Activated CD8-positive, alpha-beta T cell treated with anti-CD3 and anti-CD28 coated beads for 36 hours (primary cell): ENCODE data around the gene AOAH. TPM values are rescaled to one million over a fixed set of nuclear protein-coding genes. Genes with fewer than 3 reads are reported as not detected.

Experiments
- ATAC-seq: fragments of 200-7000 bp; cut with Tn5 transposase; one replicate; pipeline ENCODE4 v1.10.0; 2021; ENCODE audit warnings: mild to moderate bottlenecking, moderate library complexity
- CTCF ChIA-PET: fragments of 350-600 bp; sonication (Branson Sonifier 250); formaldehyde crosslinking; loops from one replicate; lab custom pipeline; 2021; ENCODE audit warnings: antibody characterized with exemption; lab: Charles Lee
- POLR2A ChIA-PET: fragments of 350-600 bp; sonication (Branson Sonifier 250); formaldehyde crosslinking; loops from one replicate; lab custom pipeline; 2021; ENCODE audit warnings: antibody characterized with exemption; lab: Charles Lee
- DNase-seq: peaks from one replicate; pipeline ENCODE4 v3.0.0-alpha.2; 2020
- H3K27ac Mint-ChIP-seq: one replicate; pipeline ENCODE4 v1.8.0; 2021; ENCODE audit warnings: mild to moderate bottlenecking, mixed read lengths
- H3K27me3 Mint-ChIP-seq: one replicate; pipeline ENCODE4 v1.8.0; 2021; ENCODE audit warnings: mixed read lengths
- H3K36me3 Mint-ChIP-seq: one replicate; pipeline ENCODE4 v1.8.0; 2021; ENCODE audit warnings: low read depth, mixed read lengths
- H3K4me1 Mint-ChIP-seq: one replicate; pipeline ENCODE4 v1.8.0; 2021; ENCODE audit warnings: low read depth, mixed read lengths
- H3K4me3 Mint-ChIP-seq: one replicate; pipeline ENCODE4 v1.8.0; 2021; ENCODE audit warnings: mild to moderate bottlenecking, moderate library complexity, mixed read lengths
- H3K9me3 Mint-ChIP-seq: one replicate; pipeline ENCODE4 v1.8.0; 2021; ENCODE audit warnings: mixed read lengths
- CTCF ChIP-seq: fragments of 200-600 bp; IDR thresholded peaks from one replicate; pipeline ENCODE4 v1.8.0; 2022; ENCODE audit warnings: antibody characterized with exemption, mild to moderate bottlenecking
- intact Hi-C: fragments of 100-400 bp; cut with micrococcal nuclease; formaldehyde crosslinking; loops from one replicate; pipeline ENCODE4 v1.10.0; 2022
- total RNA-seq, 2 experiments: library from RNA; stranded (reverse); gene quantifications; one replicate each; pipeline ENCODE4 v1.2.3, GENCODE V29; 2021

Gene AOAH
- total RNA-seq, 2 experiments from 2014 or later = 10.4 to 17.1 TPM

GRCh38 chr7:36606976-36607720 is 117.1 kb downstream of the AOAH start:
- TF ChIP-seq CTCF = no peak
- peak overlapping the region; percentile 47 for H3K27ac Mint-ChIP-seq
- ChIA-PET POLR2A (no interaction called here), CTCF (interaction anchor here (0.6 to 1.4 kb wide), 2 partner anchors 13 to 31 kb away, joined by 3 read pairs; no protein-coding TSS in a partner anchor)
- DNase-seq (no peak), ATAC-seq (no peak)
- H3K36me3 Mint-ChIP-seq = peaks cover 4% of the 10 kb centered on the region
- peaks cover 58% of the 10 kb centered on the region for H3K4me1 Mint-ChIP-seq
- no peaks in the 10 kb centered on the region for H3K9me3 Mint-ChIP-seq
- H3K27me3 Mint-ChIP-seq = no peaks in the 10 kb centered on the region
- H3K4me3 Mint-ChIP-seq = no peak overlapping the region
- intact Hi-C loops = no loop called here

GRCh38 chr7:36606153-36606975 is 117.9 kb downstream of the AOAH start:
- no peak for DNase-seq
- no peak for ATAC-seq
- Mint-ChIP-seq H3K4me3 (no peak overlapping the region), H3K9me3 (no peaks in the 10 kb centered on the region), H3K4me1 (peaks cover 66% of the 10 kb centered on the region), H3K27ac (peak overlapping the region; percentile 47), H3K36me3 (peaks cover 3% of the 10 kb centered on the region), H3K27me3 (no peaks in the 10 kb centered on the region)
- no peak for TF ChIP-seq CTCF
- ChIA-PET CTCF (interaction anchor here (0.6 to 1.4 kb wide), 2 partner anchors 13 to 32 kb away, joined by 3 read pairs; no protein-coding TSS in a partner anchor), POLR2A (no interaction called here)
- intact Hi-C loops = no loop called here

GRCh38 chr7:36605261-36606051 is 118.8 kb downstream of the AOAH start:
- ChIA-PET POLR2A (interaction anchor here (1.3 kb wide), 1 partner anchor 34 kb away, joined by 4 read pairs; no protein-coding TSS in a partner anchor), CTCF (interaction anchor here (1.4 kb wide), 1 partner anchor 14 kb away, joined by 3 read pairs; no protein-coding TSS in a partner anchor)
- no peak overlapping the region for H3K27ac Mint-ChIP-seq
- peaks cover 2% of the 10 kb centered on the region for H3K36me3 Mint-ChIP-seq
- no peaks in the 10 kb centered on the region for H3K9me3 Mint-ChIP-seq
- H3K4me3 Mint-ChIP-seq = no peak overlapping the region
- H3K27me3 Mint-ChIP-seq = no peaks in the 10 kb centered on the region
- intact Hi-C loops = no loop called here
- no peak for TF ChIP-seq CTCF
- DNase-seq (no peak), ATAC-seq (no peak)
- H3K4me1 Mint-ChIP-seq = peaks cover 75% of the 10 kb centered on the region

GRCh38 chr7:36604806-36605205 is 119.5 kb downstream of the AOAH start:
- Mint-ChIP-seq H3K9me3 (no peaks in the 10 kb centered on the region), H3K27me3 (no peaks in the 10 kb centered on the region), H3K4me3 (no peak overlapping the region), H3K36me3 (peaks cover 8% of the 10 kb centered on the region), H3K4me1 (peaks cover 81% of the 10 kb centered on the region), H3K27ac (no peak overlapping the region)
- DNase-seq = no peak
- ChIA-PET POLR2A (interaction anchor here (1.3 kb wide), 1 partner anchor 35 kb away, joined by 4 read pairs; no protein-coding TSS in a partner anchor), CTCF (no interaction called here)
- no peak for ATAC-seq
- no peak for TF ChIP-seq CTCF
- intact Hi-C loops = loop anchor here (5.0 kb wide), 1 partner anchor 62 kb away; no protein-coding TSS in a partner anchor
